Fibroblast of lung (primary cell): ENCODE results near the gene NR2C1. TPM values are rescaled to one million over a fixed set of nuclear protein-coding genes. Genes with fewer than 3 reads are reported as not detected.

Source experiments
- DNase-seq, 2 donors: peaks; one replicate each; pipeline versions ENCODE4 v3.0.0 to v3.0.0-alpha.2; 2010; ENCODE audit warnings: low read depth in 2 of 2
- H2AFZ ChIP-seq: 2 replicates; pipeline ENCODE4 v1.5.1; 2012; ENCODE audit warnings: low read length, control low read depth, inconsistent platforms
- H3K27ac ChIP-seq: 2 replicates; pipeline ENCODE4 v1.5.1; 2011; ENCODE audit warnings: low read length, control low read depth; ENCODE audit not compliant: insufficient read depth
- H3K27me3 ChIP-seq: 2 replicates; pipeline ENCODE4 v1.5.1; 2011; ENCODE audit warnings: mild to moderate bottlenecking, low read length; ENCODE audit not compliant: control insufficient read depth, insufficient read depth
- H3K36me3 ChIP-seq: 2 replicates; pipeline ENCODE4 v1.5.1; 2011; ENCODE audit warnings: low read length; ENCODE audit not compliant: control insufficient read depth, insufficient read depth
- H3K4me1 ChIP-seq: 2 replicates; pipeline ENCODE4 v1.5.1; 2011; ENCODE audit warnings: low read length; ENCODE audit not compliant: control insufficient read depth, insufficient read depth; ENCODE audit errors: extremely low read depth
- H3K4me2 ChIP-seq: 2 replicates; pipeline ENCODE4 v1.5.1; 2011; ENCODE audit warnings: low read length, control low read depth; ENCODE audit not compliant: insufficient read depth; ENCODE audit errors: extremely low read depth
- H3K4me3 ChIP-seq, 4 experiments: fragments of 200-600 bp in 1 of 4; sonication (generic) in 1 of 4; replicated peaks in 1 of 4; 2 replicates each; pipeline ENCODE4 v1.5.1; 2011 to 2016; ENCODE audit warnings: low read length in 4 of 4, low read depth in 3 of 4, mild to moderate bottlenecking in 3 of 4, control low read depth in 2 of 4, inconsistent platforms in 1 of 4, mixed read lengths in 1 of 4; ENCODE audit not compliant: insufficient read depth in 1 of 4; ENCODE audit errors: control extremely low read depth in 1 of 4
- H3K79me2 ChIP-seq: 2 replicates; pipeline ENCODE4 v1.5.1; 2012; ENCODE audit warnings: mild to moderate bottlenecking, low read length, inconsistent platforms; ENCODE audit not compliant: control insufficient read depth, insufficient read depth
- H3K9ac ChIP-seq: 2 replicates; pipeline ENCODE4 v1.5.1; 2011; ENCODE audit warnings: mild to moderate bottlenecking, low read length, control low read depth; ENCODE audit not compliant: insufficient read depth
- H3K9me3 ChIP-seq: 2 replicates; pipeline ENCODE4 v1.5.1; 2012; ENCODE audit warnings: low read depth, low read length; ENCODE audit not compliant: control insufficient read depth, insufficient read depth
- H4K20me1 ChIP-seq: 2 replicates; pipeline ENCODE4 v1.5.1; 2011; ENCODE audit warnings: low read length; ENCODE audit not compliant: control insufficient read depth, insufficient read depth; ENCODE audit errors: extremely low read depth
- CTCF ChIP-seq, 2 donors: IDR thresholded peaks in 1 of 2; conservative IDR thresholded peaks in 1 of 2; 1 replicate in 1 of 2; 2 replicates in 1 of 2; pipeline ENCODE4 v1.5.1; 2011 to 2012; ENCODE audit warnings: low read length in 2 of 2, control low read depth in 1 of 2, inconsistent platforms in 1 of 2, low read depth in 1 of 2, mild to moderate bottlenecking in 1 of 2
- EZH2 ChIP-seq: IDR thresholded peaks from 2 replicates; pipeline ENCODE4 v1.5.1; 2012; ENCODE audit warnings: low read length, control low read depth, mild to moderate bottlenecking; ENCODE audit errors: missing control alignments
- polyA plus RNA-seq, 2 donors: library from polyadenylated mRNA; depleted of rRNA in 1 of 2; stranded (reverse) in 1 of 2; unstranded in 1 of 2; fragments of >200 nt; gene quantifications; 2 replicates each; pipeline ENCODE4 v1.2.1, GENCODE V29; 2011 to 2012; ENCODE audit warnings: missing spikeins in 1 of 2
- total RNA-seq: library from RNA; depleted of rRNA; stranded (reverse); fragments of >200 nt; gene quantifications from 2 replicates; pipeline ENCODE4 v1.2.1, GENCODE V29; 2014

The NR2C1 gene
- total and polyA plus RNA-seq, 2 donors (not counting 1 experiment from before 2014, with no cell fraction given) = 25.6 to 27.0 TPM

DNA sequence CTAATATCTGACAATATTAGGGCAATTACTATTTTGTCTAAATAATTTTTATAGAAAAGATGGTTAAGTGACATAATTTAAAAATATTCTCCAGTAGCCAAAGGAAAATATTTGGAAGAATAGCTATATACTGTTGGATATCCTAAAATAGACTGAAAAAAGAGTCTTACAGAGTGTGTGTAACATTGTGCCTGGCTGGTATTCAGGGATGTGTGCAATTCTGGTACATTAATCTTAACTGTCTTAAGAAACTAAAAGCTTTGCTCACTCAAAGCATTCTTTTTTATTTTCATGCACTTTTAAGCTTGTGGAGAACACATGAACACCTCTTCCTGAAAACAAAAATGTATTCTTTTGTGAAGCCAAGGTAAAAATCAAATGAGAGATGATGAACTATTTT, 10.1 kb upstream of the NR2C1 start:
- peak overlapping the region; percentile 1 for H3K27ac ChIP-seq
- no peak overlapping the region for H3K9ac ChIP-seq
- peak; percentile 55 to 68 for DNase-seq

GRCh38 chr12:95077341-95077740, 3.9 kb upstream of the NR2C1 start:
- H2AFZ ChIP-seq = no peak overlapping the region
- no peak overlapping the region for H3K9ac ChIP-seq
- H3K4me3 ChIP-seq = no peak overlapping the region
- DNase-seq = peak in 1 of 2 donors; percentile 18
- H3K4me1 ChIP-seq = no peaks in the 10 kb centered on the region
- H3K4me2 ChIP-seq = no peak overlapping the region
- H3K79me2 ChIP-seq = peaks cover 1% of the 10 kb centered on the region
- H3K9me3 ChIP-seq = no peaks in the 10 kb centered on the region
- H3K36me3 ChIP-seq = no peaks in the 10 kb centered on the region
- H3K27ac ChIP-seq = no peak overlapping the region
- H4K20me1 ChIP-seq = no peaks in the 10 kb centered on the region
- no peaks in the 10 kb centered on the region for H3K27me3 ChIP-seq
- TF ChIP-seq CTCF (conservative IDR thresholded peaks at IDR 0.05 in 1 of 2, IDR thresholded peaks at IDR 0.05 in 1 of 2; ENCODE audit: low read depth in 1 of 2, low read length in 2 of 2) = no peak
- no peak for TF ChIP-seq EZH2

More for the DNA sequence above, 10.1 kb upstream of the NR2C1 start:
- H3K4me3 ChIP-seq = no peak overlapping the region
- no peaks in the 10 kb centered on the region for H3K36me3 ChIP-seq
- H3K4me2 ChIP-seq = peak overlapping the region; percentile 23
- H3K79me2 ChIP-seq = no peaks in the 10 kb centered on the region
- no peaks in the 10 kb centered on the region for H4K20me1 ChIP-seq
- H3K9me3 ChIP-seq = no peaks in the 10 kb centered on the region
- H2AFZ ChIP-seq = no peak overlapping the region
- no peaks in the 10 kb centered on the region for H3K27me3 ChIP-seq
- TF ChIP-seq EZH2 = no peak
- peaks cover 10% of the 10 kb centered on the region for H3K4me1 ChIP-seq

DNA sequence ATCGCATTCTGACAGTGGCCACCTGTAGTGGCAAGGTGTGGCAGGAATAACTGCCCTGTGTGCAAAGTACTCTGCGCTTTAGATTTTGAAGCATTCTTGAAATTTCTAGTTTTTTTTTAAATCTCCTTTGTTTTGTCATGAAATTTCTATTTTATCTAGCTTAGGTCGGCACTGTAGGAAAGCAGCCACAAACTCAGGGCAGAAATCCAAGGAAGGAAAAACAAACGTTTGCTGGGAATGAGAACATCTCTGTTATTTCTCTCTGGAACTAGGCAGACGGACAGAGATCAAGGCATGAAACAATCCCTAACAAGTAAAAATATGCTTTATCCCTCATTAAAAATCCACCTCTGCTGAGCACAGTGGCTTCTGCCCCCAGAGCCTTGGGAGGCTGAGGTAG, 1.3 kb upstream of the NR2C1 start:
- Histone ChIP-seq H3K4me2 (no peak overlapping the region), H3K27me3 (no peaks in the 10 kb centered on the region), H4K20me1 (no peaks in the 10 kb centered on the region), H3K4me1 (no peaks in the 10 kb centered on the region), H3K36me3 (no peaks in the 10 kb centered on the region), H3K27ac (no peak overlapping the region), H3K9me3 (no peaks in the 10 kb centered on the region), H3K9ac (no peak overlapping the region), H3K4me3 (no peak overlapping the region), H2AFZ (no peak overlapping the region), H3K79me2 (peaks cover 10% of the 10 kb centered on the region)
- DNase-seq = peak in 1 of 2 donors; percentile 43
- TF ChIP-seq EZH2 (no peak), CTCF (conservative IDR thresholded peaks at IDR 0.05 in 1 of 2, IDR thresholded peaks at IDR 0.05 in 1 of 2; ENCODE audit: low read depth in 1 of 2, low read length in 2 of 2) (no peak)
